ENCODE results near the gene KIF5C.
A peak's percentile ranks its signal among the peaks of the same experiment; 100 is the strongest.

The KIF5C gene

DNA sequence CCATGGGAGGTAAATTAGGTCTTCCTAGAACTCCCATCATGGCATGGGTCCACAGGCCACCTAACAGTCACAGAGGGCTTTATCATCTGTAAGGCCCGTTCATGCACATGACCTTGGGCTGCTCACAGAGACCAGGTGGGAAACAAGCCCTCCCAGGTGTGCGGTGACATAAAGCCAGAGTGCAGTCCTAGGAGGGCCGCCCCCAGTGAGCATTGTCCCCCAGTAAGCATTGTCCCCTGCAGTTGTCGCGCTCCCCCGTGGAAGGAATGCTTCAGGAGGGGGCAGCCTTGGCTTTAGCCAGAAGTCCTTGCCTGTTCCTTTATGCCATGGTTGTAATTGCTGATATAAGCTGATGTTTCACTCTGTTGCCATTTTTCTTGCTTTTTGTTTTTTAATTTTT is 121.8 kb downstream of the KIF5C start:
- DNase-seq: no peak

DNA sequence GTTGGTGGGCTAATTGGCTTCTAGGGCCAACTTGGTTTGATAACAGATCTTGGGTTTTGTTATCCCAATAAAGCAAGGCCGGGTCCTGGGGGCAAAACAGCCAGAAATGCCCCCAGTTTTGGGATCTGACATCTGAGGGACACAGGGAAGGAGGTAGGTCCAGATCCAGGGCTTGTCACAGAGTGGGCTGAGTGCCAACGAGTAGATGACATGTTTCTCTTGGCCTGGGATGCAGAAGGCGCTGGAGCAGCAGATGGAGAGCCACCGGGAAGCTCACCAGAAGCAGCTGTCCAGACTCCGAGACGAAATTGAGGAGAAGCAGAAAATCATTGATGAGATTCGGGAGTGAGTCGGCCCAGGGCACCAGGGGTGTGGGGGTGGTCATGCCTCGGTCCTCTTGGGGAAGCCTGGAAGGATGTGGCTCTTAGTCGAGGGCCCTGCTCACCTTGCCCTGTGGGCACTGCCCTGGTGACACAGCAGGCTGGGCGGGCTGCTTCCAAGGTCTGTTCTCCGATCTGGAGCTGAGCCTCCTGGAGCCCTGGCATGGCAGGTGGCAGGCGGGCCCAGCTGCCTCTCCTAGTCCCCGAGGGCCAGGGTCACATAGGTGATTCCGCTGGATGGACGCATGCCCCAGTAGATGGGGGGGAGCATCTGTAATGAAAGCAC is 123.3 kb downstream of the KIF5C start:
- DNase-seq: no peak

DNA sequence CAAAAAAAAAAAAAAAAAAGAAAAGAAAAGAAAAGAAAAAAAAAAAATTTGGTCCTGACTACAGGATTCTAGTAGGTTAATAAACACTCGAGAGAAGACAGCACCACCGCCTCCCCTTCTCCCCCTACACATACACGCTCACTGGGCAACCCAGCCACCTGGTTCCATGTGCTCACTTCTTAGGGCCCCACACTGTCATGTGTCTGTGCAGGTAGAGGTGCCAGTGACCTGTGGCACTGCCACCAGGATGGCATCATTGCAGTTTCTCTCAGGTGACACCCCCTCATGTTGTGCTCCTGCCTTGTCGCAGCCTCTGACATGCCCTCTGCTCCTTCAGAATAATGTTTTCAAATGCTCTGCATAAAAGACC is 123.8 kb downstream of the KIF5C start:
- DNase-seq: no peak

DNA sequence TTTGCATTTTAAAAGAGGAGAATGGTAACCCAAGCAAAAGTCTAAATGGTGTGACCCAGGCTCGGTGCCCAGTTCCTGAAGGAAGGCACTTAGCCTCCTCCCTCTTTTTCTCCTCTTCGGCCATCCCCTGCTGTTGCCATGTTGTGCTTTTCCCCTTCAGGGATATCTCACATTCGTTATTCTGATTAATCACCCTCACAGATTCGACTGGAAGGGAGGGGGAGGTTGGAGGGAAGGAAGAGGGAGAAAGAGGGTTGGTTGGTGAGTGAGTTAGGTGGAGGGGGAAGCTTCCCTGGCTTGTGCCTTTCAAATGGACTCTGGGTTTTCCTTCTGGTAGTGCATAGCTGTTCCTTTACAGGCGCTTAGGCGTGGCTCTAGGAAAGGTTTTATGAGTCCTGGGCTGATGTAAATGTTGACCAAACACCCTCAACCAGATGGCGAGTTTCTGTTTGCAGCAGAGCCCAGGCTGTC is 124.5 kb downstream of the KIF5C start:
- no peak for DNase-seq

DNA sequence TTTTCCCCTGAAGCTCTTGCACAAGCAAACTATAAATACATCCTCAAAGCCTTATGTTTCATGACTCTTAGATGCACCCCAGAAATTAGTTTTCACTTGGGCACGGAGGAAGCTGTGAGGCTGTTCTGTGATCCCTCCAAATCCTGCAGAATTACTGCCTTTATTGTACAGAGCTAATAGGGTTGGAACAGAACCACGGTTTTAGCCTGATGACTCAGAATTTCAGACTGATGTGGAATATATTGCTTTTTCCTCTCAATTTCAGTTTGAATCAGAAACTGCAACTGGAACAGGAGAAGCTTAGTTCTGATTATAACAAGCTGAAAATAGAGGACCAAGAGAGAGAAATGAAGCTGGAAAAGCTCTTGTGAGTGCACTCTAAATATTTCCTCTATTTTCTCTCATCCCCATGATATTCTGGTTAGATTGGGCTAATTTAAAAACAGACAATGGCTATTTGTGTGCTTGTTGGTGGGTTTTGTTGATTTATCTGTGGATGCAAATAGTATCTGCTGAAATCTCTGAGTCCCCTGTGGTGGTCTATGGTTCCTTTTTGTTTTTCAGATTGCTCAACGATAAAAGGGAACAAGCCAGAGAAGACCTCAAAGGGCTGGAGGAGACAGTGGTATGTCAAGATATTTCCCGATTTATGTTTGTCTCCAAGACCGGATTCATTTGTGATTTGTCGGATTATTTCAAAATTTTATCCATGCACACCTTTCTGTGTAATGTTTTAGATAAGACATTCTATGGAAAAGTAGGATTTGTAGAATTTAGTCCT is 125.3 kb downstream of the KIF5C start:
- DNase-seq: peak; percentile 34

DNA sequence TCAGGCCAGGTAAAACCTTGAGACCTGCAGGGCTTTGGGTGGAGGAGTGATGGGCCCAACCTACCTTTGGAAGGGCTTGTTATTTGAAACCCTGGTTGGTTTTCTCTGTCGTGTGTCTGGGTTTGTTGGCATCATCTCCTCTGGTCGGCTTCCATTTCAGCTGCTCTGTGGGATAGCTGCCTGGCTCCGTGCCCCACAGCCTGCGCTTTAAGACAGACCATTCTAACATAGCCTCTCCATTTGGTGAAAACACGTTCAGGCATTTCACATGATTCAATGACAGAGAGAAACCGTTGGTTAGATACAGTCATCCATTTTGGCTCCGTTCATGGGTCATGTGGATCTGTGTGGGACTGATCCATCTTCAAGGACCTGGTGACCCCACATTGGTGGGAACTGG is 126.5 kb downstream of the KIF5C start:
- DNase-seq: no peak

DNA sequence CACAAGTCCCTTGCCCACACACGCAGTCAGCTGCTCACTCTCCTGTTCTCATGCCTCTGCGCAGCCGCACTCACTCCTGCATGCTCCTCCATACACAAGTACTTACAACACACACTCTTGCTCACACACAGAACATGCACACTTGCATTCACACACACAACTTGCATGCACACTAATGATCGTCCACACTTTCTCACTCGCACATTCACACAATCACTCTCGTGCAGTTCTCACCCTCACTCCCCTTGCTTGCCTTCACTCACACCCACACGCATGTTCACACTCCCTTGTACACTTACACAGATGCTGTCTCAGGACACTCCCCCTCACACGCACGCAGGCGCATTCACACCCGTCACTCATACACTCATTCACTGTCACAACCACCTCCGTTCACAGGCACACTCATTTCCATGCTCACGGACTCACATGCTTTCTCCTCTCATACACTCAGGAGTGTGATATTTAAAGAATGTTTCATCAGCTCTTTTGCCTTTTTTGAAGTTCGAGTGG is 127.4 kb downstream of the KIF5C start:
- no peak for DNase-seq

DNA sequence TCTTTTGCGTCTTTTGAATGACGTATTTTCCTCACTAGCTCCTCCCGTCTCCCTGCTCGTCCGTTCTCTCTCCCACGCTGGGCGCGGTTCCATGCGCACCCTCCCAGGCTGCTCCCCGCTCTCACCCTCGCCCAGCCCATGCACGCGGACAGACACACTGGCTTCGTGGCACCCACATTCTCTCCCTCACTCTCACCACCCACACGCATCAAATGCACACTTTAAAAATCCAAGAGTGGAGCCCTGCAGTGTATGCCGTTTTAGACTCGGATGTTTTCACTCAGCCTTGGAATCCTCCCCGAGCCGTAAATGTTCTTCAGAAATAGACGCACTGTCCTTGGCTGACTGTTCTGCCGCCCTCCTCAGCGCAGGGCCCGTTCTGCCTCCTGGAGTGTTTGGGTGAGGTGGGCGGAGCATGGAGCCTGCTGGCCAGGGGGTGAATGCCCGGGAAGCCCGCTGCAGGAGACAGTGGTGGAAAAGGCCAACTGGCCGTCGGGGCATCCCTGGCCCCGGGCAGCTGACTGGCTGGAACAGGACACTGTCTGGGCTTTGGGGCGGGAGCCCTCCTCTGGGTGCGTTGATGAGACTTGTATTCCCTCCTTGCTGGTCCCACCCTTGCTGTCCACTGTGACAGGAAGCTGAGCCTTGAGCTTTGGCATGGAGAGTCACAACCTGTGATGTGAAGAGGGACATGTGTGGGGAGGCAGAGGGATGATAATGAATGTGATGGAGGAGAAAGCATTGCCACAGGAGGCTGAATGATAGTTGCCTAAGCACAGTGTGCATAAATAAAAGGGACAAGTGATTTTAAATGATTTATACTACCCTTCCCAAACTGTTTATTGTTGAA is 128.1 kb downstream of the KIF5C start:
- no peak for DNase-seq

DNA sequence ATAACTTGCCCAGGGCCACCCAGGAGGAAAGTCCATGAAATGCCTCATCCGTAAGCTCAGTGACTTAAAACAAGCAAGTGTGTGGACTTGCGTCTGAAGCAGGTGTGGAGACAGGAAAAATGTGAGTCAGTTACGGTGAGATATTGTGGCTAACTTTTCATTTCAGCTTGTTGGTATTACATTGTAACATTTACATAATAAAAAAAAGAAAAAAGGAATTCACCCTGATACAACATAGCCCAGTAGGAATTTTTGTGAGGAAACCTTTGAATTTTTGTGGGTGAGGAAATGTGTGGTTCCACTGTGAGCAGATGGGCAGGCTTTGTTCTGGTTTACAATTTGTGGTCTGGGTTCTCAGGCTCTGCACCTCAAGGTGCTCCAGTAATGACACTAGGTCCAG is 129.8 kb downstream of the KIF5C start:
- DNase-seq: no peak

DNA sequence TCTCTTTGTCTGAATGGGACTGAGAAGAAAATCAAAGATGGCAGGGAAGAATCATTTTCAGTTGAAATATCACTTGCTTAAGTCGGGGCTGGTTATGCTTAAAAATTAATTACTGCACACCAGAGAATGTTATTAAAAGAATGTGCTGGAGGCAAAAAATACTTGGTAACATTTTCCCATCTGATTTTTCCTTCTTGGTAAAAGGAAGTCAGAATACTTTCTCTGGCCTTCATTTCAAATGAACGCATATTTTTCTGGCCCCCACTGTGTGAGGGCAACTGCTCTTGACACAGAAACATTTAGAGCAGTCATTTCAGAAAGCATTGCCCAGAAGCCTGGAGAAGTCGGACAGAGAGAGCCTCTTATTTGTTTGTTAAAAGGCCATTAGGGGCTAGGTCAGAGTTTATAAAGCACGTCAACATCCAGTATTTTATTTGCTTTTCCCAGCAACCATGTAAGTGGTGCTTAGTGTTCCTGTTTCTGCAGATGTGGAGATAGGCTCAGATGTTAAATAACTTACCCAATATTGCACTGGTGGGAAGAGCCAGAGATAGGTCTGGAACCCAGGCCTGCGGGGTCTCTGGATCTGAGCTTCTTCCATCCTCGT is 130.5 kb downstream of the KIF5C start:
- DNase-seq: no peak

DNA sequence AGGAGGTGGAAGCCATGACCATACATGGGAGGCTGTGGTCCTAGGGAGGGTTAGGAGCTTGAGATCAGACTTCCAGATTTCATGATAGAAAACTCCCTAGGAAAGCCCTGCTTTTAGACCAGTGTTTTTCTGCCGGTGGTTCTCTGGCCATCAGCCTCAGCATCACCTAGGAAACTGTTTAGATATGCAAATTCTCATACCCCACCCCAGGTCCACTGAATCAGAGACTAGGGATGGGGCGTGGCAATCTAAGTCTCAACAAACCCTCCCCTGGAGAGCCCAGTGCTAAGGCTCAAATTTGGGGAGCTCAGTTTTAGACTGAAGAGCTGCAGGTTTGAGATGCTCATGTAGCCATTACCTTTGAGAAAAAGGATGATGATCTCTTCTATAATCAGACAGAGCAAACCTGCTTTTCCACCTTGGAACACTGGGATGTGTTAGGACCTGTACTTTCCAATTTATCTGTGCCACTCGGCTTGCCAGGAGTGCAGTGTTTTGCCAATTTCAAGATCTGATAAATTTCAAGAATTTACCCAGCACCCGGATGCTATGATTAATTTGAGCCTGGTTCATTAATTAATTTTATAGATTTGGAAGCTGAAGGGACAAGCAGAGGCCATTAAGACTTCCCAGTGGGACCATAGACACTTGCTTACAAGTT is 132.0 kb downstream of the KIF5C start:
- no peak for DNase-seq

DNA sequence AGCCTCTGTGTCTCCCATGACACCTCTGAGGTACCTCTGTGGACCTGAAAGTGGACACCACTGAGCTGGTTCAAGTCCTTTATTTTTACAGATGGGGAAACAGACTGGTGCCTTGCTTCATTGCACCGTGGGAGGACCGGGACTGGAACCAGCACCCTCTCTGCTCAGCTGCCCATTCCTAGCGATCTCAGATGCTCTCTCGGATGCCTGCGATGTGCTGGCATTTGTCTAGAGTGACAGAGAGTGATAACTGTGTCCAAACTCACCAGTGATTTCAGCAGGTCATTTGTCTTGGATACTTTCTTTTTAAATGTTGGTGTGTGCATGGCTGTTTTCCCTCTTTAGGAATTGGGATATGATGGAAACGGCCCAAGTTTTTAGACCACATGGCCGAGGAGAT is 133.4 kb downstream of the KIF5C start:
- no peak for DNase-seq

DNA sequence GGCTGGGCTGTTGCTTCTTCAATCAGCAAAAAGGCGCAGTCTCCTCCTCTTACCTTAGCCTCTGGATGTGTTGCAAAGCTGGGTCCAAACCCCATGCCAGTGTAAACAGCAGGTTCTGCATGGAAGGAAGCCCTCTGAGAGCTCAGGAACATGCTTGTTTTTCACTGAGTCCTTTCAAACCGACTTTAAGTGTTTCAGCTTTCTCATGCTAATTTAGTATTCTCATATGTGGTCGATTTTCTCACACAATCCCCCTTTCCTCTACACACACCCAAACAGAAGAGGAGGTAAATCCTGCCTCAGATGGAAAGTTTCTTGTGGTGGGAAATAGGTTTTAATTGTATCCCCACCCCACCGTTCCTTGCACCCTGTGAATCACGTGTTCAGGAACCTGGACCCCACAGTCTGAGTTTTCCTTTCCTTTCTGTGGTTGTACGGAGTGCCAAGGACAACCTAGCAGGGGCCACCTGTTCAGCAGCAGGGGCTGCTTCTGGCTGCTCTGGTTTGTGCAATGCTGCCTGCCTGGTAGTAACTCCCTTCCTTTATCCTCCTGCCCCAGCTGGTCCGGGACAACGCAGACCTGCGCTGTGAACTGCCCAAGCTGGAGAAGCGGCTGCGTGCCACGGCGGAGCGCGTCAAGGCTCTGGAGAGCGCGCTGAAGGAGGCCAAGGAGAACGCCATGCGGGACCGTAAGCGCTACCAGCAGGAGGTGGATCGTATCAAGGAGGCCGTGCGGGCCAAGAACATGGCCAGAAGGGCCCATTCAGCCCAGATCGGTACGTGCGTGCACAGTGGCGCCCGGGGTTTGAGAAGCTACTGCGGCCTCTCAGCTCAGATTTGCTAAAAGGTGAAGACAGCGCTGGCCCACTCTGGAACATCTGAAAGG is 134.8 kb downstream of the KIF5C start:
- DNase-seq: no peak

DNA sequence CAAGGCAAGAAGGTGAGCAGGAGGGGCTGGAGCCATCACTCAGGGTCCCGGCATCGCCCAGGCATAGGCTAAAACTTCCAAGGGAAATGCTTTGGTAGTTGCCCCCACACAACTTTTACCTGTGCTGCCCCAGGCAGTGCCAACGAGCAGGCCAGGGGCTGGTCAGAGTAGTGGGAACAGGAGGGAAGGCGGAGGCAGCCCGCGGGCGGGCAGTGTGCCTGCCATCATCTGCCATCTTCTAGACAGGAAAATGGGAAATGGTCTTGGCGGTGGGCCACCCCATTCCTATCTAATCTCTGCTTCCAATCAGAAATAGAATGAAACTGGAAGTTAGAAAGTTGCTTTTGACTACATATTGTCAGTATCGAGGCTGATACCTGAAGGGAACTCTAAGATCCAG is 137.5 kb downstream of the KIF5C start:
- no peak for DNase-seq

DNA sequence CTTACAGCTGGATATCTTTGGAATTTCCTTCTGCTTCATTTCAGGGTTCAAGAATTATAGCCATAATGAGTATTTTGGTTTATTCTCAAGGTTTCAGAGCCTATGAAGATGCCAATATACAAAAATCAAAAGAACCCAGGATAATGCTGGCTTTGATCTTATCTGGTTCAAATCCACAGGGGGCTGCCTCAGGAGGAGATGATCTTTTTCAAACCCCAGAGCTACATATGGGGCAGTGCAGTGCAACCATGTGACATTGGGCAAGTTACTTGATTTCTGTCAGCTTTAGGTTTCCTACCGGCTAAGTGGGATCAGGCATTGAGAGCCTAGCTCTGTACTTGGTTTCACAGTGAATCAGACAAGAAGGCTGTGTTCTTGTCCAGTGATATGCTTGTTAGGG is 140.5 kb downstream of the KIF5C start:
- DNase-seq: no peak

DNA sequence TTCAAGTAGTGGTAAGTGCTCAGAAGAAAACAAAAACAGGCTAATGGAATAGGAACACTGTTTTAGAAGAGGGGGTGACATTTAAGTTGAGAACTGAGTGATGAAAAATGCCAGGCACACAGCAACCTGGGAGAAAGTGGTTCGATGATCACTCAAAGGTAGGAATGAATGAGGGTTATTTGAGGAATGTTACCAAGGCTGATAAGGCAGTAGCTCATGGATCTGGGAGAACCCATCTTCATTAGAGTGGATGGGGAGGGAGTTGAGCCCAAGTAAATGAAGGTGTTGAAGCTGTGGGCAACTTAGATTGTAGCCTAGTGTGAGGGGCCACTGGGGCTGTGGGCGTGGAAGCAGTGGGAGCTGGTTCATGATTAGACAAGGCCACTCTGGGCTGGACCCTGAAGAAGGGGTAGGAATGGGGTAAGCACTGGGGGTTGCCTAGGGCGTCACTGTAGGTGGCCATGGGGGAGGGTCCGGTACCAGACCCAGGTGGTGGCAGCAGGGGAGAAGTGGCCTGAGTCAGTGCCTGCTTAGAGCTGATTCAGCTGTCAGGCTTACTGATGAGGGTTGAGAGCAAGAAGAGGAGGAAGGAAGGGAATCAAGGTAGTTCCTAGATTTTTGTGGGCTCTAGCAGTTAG is 141.0 kb downstream of the KIF5C start:
- no peak for DNase-seq

DNA sequence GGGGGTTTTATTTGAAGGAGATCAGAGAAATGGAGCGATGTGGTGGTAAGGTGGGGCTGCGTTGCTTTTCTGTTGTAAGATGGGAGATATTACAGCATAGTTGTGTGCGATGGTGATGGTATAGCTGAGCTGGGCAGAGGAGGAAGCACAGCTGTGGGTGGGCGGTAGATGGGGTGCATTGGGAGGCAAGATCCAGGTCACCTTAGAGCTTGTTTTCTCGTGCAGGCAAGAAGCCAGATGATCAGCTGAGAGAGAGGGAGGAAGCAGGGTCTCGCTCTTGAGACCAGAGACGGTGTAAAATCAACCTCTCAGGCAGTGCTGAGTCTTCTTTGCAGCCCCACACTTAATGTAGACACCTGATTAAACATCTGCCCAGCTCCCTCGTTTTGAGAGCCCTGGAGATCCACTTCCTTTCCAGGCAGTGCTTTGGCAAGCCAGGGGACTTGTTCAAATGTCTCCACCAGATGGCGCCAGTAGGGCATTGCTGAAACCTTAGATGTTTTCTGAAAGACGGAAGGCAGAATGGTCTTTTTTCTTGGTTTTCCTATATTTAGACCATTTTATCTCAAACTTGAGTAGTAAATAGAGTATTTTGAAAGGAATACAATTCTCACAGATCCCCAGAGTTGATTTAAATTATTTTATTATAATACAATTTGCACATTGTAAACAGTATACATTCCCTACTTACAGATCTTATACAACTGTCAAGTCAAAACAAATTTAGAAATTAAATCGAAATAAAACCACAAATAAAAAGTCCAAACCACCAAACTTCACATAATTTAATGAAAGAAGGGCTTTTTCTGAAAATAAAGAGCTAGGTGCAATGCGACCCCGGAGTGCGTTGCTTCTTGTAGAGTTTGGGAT is 142.3 kb downstream of the KIF5C start:
- peak; percentile 74 for DNase-seq

DNA sequence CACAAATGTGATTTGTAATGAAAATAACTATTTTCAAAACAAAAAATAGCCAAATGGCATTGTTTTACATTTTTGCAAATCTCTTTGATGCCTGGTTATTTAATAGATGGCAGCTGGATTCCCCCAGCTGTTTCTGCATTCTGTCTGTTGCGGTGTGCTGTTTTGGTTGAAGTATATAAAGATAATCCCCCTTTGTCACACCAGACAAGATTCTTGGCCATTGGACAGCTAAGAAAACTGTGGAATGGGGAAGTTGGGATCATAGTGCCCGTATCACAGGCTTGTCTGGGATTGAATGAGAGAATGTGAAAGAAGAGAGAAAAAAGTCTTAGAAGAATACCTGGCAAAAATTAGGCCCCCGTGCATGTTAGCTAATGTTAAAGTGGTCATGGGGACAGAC is 144.0 kb downstream of the KIF5C start:
- DNase-seq: no peak

DNA sequence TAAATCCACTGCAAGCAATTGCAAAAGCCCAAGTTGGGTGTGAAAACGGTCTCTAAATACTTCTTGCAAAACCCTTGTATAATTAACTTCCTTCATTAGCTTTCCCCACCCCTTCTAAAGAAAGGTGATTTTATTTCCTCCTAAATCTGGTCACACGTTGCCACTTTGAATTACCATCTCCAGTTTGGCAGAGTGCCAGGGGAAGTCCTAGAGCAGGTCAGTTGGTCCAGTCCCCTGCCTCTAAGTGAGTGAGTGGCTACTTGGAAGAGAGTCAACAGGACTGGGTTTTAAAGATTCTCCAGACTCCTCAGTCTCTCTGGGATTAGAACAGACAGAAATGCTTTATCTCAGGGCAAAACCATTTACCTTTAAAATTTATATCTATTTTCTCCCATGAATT is 144.7 kb downstream of the KIF5C start:
- no peak for DNase-seq

DNA sequence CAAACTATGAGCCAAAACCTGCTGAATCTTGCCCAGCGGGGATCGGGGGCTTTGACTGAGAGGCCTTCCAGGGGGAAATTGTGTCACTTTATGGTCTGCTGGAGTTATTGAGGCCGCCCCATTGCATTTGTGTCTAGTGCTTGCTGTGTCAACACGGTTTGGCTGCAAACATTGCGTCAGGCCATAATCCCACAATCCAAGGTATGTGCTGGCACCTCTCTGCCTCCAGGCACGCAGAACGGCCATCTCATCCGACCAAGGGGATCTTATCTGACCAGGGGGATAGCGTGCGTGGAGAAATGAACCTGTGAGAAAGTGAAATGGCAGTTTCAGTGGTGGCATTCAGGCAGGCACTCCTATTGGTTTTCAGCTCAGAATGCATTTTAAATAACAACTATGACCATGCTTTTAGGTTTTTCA is 145.4 kb downstream of the KIF5C start:
- DNase-seq: no peak
